Endodermal cell (in vitro differentiated cells): ENCODE results near the gene SLC4A8. TPM values are rescaled to one million over a fixed set of nuclear protein-coding genes. Genes with fewer than 3 reads are reported as not detected.

Source experiments
- DNase-seq: peaks from one replicate; pipeline ENCODE4 v3.0.0-alpha.2; 2017
- H3K27ac ChIP-seq: 2 replicates; pipeline ENCODE4 v1.5.1; 2013; ENCODE audit warnings: mild to moderate bottlenecking, low read depth, low read length, moderate library complexity
- H3K27me3 ChIP-seq: 2 replicates; pipeline ENCODE4 v1.6.1; 2013; ENCODE audit warnings: mild to moderate bottlenecking, low read length, moderate library complexity; ENCODE audit not compliant: insufficient read depth, control insufficient read depth, poor library complexity, severe bottlenecking
- H3K36me3 ChIP-seq: 2 replicates; pipeline ENCODE4 v1.7.0; 2013; ENCODE audit warnings: mild to moderate bottlenecking, low read length, moderate library complexity; ENCODE audit not compliant: control insufficient read depth, insufficient read depth
- H3K4me1 ChIP-seq: one replicate; pipeline ENCODE4 v1.7.0; 2013; ENCODE audit warnings: low read length; ENCODE audit not compliant: control insufficient read depth, insufficient read depth
- H3K4me3 ChIP-seq: 2 replicates; pipeline ENCODE4 v1.5.1; 2013; ENCODE audit warnings: mild to moderate bottlenecking, low read length, moderate library complexity
- H3K9ac ChIP-seq: 2 replicates; pipeline ENCODE4 v1.6.1; 2013; ENCODE audit warnings: mild to moderate bottlenecking, low read length, moderate library complexity; ENCODE audit not compliant: poor library complexity, severe bottlenecking; ENCODE audit errors: extremely low read depth
- H3K9me3 ChIP-seq: 2 replicates; pipeline ENCODE4 v1.6.1; 2013; ENCODE audit warnings: mild to moderate bottlenecking, low read length, moderate library complexity; ENCODE audit not compliant: control insufficient read depth
- H3K27ac Mint-ChIP-seq: 2 replicates; pipeline ENCODE4 v1.8.0; 2020; ENCODE audit warnings: mixed read lengths
- H3K27me3 Mint-ChIP-seq: 2 replicates; pipeline ENCODE4 v1.8.0; 2021; ENCODE audit warnings: mild to moderate bottlenecking, mixed read lengths; ENCODE audit not compliant: insufficient read depth
- H3K36me3 Mint-ChIP-seq: 2 replicates; pipeline ENCODE4 v1.8.0; 2020; ENCODE audit warnings: low read depth, mixed read lengths
- H3K4me1 Mint-ChIP-seq: 2 replicates; pipeline ENCODE4 v1.8.0; 2020; ENCODE audit warnings: mixed read lengths
- H3K4me3 Mint-ChIP-seq: 2 replicates; pipeline ENCODE4 v1.8.0; 2020; ENCODE audit warnings: mild to moderate bottlenecking, moderate library complexity, mixed read lengths
- H3K9me3 Mint-ChIP-seq: 2 replicates; pipeline ENCODE4 v1.8.0; 2020; ENCODE audit warnings: mild to moderate bottlenecking, mixed read lengths
- WGBS, 2 experiments: methylation state at CpG; one replicate each; pipeline versions ENCODE4 v1.1.5 to v1.1.7; 2013; ENCODE audit warnings: missing lambda C conversion rate in 2 of 2, mixed read lengths in 1 of 2; ENCODE audit not compliant: insufficient coverage in 1 of 2, insufficient read length in 1 of 2; 5-methylcytosine and 5-hydroxymethylcytosine counted together
- total RNA-seq, 2 donors: library from RNA; stranded (reverse); fragmentation: NEBNext Ultra II Directional in 1 of 2; extraction: Animal tissue kit (Norgen Biotek cat#: 25700) in 1 of 2; gene quantifications; 2 replicates in 1 of 2; 3 replicates in 1 of 2; pipeline ENCODE4 v1.2.1, GENCODE V29; 2021
- TF ChIP-seq, protein P1 (sequence below): fragments of 200-600 bp; sonication (generic); conservative IDR thresholded peaks from 2 replicates; pipeline ENCODE4 v1.5.0; 2021; ENCODE audit warnings: antibody characterized with exemption, mild to moderate bottlenecking

The SLC4A8 gene
- total RNA-seq, 2 donors from 2014 or later: 25.8 to 26.4 TPM

DNA sequence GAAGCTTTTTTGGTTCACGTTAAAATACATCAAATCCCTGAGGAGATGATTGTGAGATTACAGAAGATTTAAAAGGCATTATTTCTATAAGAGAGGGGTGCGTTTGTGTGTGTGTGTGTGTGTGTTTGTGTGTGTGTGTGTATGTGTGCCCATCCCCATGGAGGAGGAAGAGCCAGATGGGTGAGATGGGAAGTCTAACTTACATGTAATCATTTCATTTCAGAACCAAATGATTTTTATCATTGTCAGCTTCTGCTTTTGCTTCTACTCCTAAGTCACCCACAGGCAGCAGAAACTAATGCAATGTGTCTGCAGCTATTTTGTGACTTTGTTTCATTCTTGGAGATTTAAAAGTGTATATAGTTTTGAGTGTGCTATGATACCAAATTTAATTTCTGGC, 68.7 kb downstream of the SLC4A8 start:
- 88% methylated on average over 1 to 2 of the region's 2 CpGs for WGBS, 2 experiments
- Histone ChIP-seq H3K9ac (no peak overlapping the region), H3K4me3 (no peak overlapping the region), H3K27ac (no peak overlapping the region), H3K4me1 (peaks cover 4% of the 10 kb centered on the region), H3K36me3 (no peaks in the 10 kb centered on the region), H3K9me3 (no peaks in the 10 kb centered on the region), H3K27me3 (peaks cover 14% of the 10 kb centered on the region)
- Mint-ChIP-seq H3K27ac (no peak overlapping the region), H3K4me1 (peaks cover 16% of the 10 kb centered on the region), H3K4me3 (no peak overlapping the region), H3K36me3 (peaks cover 12% of the 10 kb centered on the region), H3K9me3 (no peaks in the 10 kb centered on the region), H3K27me3 (peaks cover 17% of the 10 kb centered on the region)
- no peak for DNase-seq
- TF ChIP-seq, protein P1, sequence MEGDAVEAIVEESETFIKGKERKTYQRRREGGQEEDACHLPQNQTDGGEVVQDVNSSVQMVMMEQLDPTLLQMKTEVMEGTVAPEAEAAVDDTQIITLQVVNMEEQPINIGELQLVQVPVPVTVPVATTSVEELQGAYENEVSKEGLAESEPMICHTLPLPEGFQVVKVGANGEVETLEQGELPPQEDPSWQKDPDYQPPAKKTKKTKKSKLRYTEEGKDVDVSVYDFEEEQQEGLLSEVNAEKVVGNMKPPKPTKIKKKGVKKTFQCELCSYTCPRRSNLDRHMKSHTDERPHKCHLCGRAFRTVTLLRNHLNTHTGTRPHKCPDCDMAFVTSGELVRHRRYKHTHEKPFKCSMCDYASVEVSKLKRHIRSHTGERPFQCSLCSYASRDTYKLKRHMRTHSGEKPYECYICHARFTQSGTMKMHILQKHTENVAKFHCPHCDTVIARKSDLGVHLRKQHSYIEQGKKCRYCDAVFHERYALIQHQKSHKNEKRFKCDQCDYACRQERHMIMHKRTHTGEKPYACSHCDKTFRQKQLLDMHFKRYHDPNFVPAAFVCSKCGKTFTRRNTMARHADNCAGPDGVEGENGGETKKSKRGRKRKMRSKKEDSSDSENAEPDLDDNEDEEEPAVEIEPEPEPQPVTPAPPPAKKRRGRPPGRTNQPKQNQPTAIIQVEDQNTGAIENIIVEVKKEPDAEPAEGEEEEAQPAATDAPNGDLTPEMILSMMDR: no peak

DNA sequence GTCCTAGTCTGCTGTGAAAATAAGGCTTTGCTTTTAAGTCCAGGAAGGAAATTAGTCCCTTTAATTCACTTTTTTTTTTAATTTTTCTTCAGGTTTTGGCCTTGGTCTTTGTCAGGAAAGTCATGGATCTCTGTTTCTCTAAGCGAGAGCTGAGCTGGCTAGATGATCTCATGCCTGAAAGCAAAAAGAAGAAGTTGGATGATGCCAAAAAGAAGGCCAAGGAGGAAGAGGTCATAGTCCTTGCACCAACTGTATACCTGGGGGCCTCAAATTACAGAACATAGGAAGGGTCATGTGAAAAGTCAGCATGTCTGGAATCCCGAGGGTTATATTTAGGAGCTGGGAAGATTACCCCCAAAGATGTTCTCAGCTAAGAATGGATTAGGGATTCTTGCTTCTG, 72.3 kb downstream of the SLC4A8 start:
- H3K27me3 Mint-ChIP-seq: peaks cover 15% of the 10 kb centered on the region
- TF ChIP-seq, protein P1: no peak
- Histone ChIP-seq H3K27me3 (peaks cover 14% of the 10 kb centered on the region), H3K9me3 (no peaks in the 10 kb centered on the region), H3K36me3 (no peaks in the 10 kb centered on the region), H3K9ac (no peak overlapping the region), H3K27ac (no peak overlapping the region), H3K4me1 (no peaks in the 10 kb centered on the region), H3K4me3 (no peak overlapping the region)
- H3K4me1 Mint-ChIP-seq: peaks cover 5% of the 10 kb centered on the region
- H3K36me3 Mint-ChIP-seq: peaks cover 17% of the 10 kb centered on the region
- H3K4me3 Mint-ChIP-seq: no peak overlapping the region
- no peaks in the 10 kb centered on the region for H3K9me3 Mint-ChIP-seq
- no peak for DNase-seq
- WGBS, 2 experiments: 88 to 97% methylated on average over 2 of the region's 2 CpGs
- H3K27ac Mint-ChIP-seq: no peak overlapping the region

DNA sequence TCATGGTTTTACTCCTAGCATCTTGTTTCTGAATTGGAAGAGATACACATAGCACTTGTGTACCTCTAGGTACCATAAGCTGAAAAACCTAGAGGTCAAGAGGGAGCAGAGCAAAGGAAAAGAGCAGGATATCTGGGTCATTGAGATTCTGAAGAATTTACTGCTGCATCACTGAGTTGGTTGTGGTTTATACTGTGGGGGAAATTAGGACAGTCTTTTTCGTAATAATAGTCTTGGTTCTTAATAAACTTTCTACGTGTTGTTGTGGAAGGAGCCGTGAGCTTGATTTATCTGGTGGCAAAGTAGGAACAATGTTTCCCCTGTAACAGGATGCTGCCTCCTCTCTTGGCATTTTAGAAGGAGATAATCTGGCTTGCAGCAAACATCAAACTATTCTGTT, 80.2 kb downstream of the SLC4A8 start:
- no peaks in the 10 kb centered on the region for H3K36me3 ChIP-seq
- no peaks in the 10 kb centered on the region for H3K27me3 ChIP-seq
- no peak overlapping the region for H3K9ac ChIP-seq
- H3K9me3 ChIP-seq: no peaks in the 10 kb centered on the region
- no peak overlapping the region for H3K4me3 ChIP-seq
- no peaks in the 10 kb centered on the region for H3K4me1 ChIP-seq
- DNase-seq: peak; percentile 15
- Mint-ChIP-seq H3K4me3 (no peak overlapping the region), H3K4me1 (peaks cover 3% of the 10 kb centered on the region), H3K27ac (no peak overlapping the region), H3K36me3 (peaks cover 16% of the 10 kb centered on the region), H3K9me3 (no peaks in the 10 kb centered on the region), H3K27me3 (no peaks in the 10 kb centered on the region)
- H3K27ac ChIP-seq: no peak overlapping the region
- 60 to 91% methylated on average over 1 to 3 of the region's 3 CpGs for WGBS, 2 experiments
- TF ChIP-seq, protein P1: no peak
